HepG2 (cell line): ENCODE results near the gene PLCB2. TPM values are rescaled to one million over a fixed set of nuclear protein-coding genes. Genes with fewer than 3 reads are reported as not detected.

Source experiments
- ARNT2 ChIP-seq: sonication (generic); formaldehyde crosslinking; IDR thresholded peaks from 2 replicates; pipeline ENCODE4 v1.8.0; 2022; ENCODE audit warnings: mild to moderate bottlenecking, low read depth, missing genetic modification reagents, moderate library complexity
- CREM ChIP-seq, 2 experiments: sonication (generic) in 1 of 2; formaldehyde crosslinking in 1 of 2; IDR thresholded peaks; 2 replicates each; pipeline versions ENCODE4 v1.4.0 to v1.6.1; 2016 to 2020; ENCODE audit warnings: antibody characterized with exemption in 1 of 2, mild to moderate bottlenecking in 1 of 2, missing genetic modification reagents in 1 of 2
- KDM1A ChIP-seq: IDR thresholded peaks from 2 replicates; pipeline ENCODE4 v1.6.1; 2016; ENCODE audit warnings: missing compliant biosample characterization
- MXI1 ChIP-seq: IDR thresholded peaks from 3 replicates; pipeline ENCODE4 v1.6.1; 2012; ENCODE audit warnings: low read depth, low read length, inconsistent platforms, borderline replicate concordance
- NPAS2 ChIP-seq: sonication (generic); formaldehyde crosslinking; IDR thresholded peaks from 2 replicates; pipeline ENCODE4 v1.8.0; 2022; ENCODE audit warnings: mild to moderate bottlenecking, missing genetic modification reagents, borderline replicate concordance
- PHB2 ChIP-seq: fragments of 450-650 bp; IDR thresholded peaks from 2 replicates; pipeline ENCODE4 v1.6.1; 2018; ENCODE audit not compliant: partially characterized antibody
- TGIF2 ChIP-seq: IDR thresholded peaks from 2 replicates; pipeline ENCODE4 v1.6.1; 2016; ENCODE audit warnings: control low read depth, missing compliant biosample characterization
- ZBTB7B ChIP-seq: sonication (generic); formaldehyde crosslinking; IDR thresholded peaks from 2 replicates; pipeline ENCODE4 v1.4.0; 2020; ENCODE audit warnings: missing genetic modification reagents
- ZNF10 ChIP-seq: sonication (generic); formaldehyde crosslinking; IDR thresholded peaks from 2 replicates; pipeline ENCODE4 v1.4.0; 2020; ENCODE audit warnings: mild to moderate bottlenecking, low read depth, missing genetic modification reagents, borderline replicate concordance
- ZNF337 ChIP-seq: sonication (generic); formaldehyde crosslinking; IDR thresholded peaks from 2 replicates; pipeline ENCODE4 v1.5.1; 2020; ENCODE audit warnings: missing genetic modification reagents, low read depth, mild to moderate bottlenecking, borderline replicate concordance
- ZNF558 ChIP-seq: sonication (generic); formaldehyde crosslinking; IDR thresholded peaks from 2 replicates; pipeline ENCODE4 v1.9.0; 2022; ENCODE audit warnings: mild to moderate bottlenecking, missing genetic modification reagents, borderline replicate concordance
- ZNF878 ChIP-seq: sonication (generic); formaldehyde crosslinking; IDR thresholded peaks from 2 replicates; pipeline ENCODE4 v1.8.1; 2023; ENCODE audit warnings: mild to moderate bottlenecking, missing genetic modification reagents, moderate library complexity
- polyA plus RNA-seq, 8 experiments: library from polyadenylated mRNA; depleted of rRNA in 3 of 8; stranded (reverse) in 7 of 8; unstranded in 1 of 8; fragments of >200 nt; fragmentation: Illumina TruSeq in 4 of 8; extraction: Trizol in 4 of 8; gene quantifications; 2 replicates each; pipeline versions ENCODE4 v1.2.1 to v1.2.3, GENCODE V29; 2011 to 2016; ENCODE audit warnings: low read depth in 4 of 8, missing spikeins in 1 of 8, mixed read lengths in 1 of 8; ENCODE audit not compliant: insufficient read depth in 1 of 8
- total RNA-seq, 5 experiments: library from RNA; depleted of rRNA; stranded (reverse); fragments of >200 nt; fragmentation: Illumina TruSeq; extraction: Trizol; gene quantifications; 2 replicates each; pipeline ENCODE4 v1.2.3, GENCODE V29; 2016; ENCODE audit warnings: low read depth in 1 of 5
- TF ChIP-seq, protein P1 (sequence below): sonication (generic); formaldehyde crosslinking; IDR thresholded peaks from 2 replicates; pipeline ENCODE4 v1.5.1; 2020; ENCODE audit warnings: mild to moderate bottlenecking, missing genetic modification reagents, moderate library complexity
- TF ChIP-seq, protein P2 (sequence below): sonication (generic); formaldehyde crosslinking; IDR thresholded peaks from 2 replicates; pipeline ENCODE4 v1.4.0; 2020; ENCODE audit warnings: mild to moderate bottlenecking, missing genetic modification reagents
- TF ChIP-seq, protein P3 (sequence below): sonication (generic); formaldehyde crosslinking; IDR thresholded peaks from 2 replicates; pipeline ENCODE4 v1.9.0; 2021; ENCODE audit warnings: missing genetic modification reagents, borderline replicate concordance
- TF ChIP-seq, protein P4 (sequence below): sonication (generic); formaldehyde crosslinking; IDR thresholded peaks from 2 replicates; pipeline ENCODE4 v1.4.0; 2020; ENCODE audit warnings: missing genetic modification reagents, low read depth, mild to moderate bottlenecking, borderline replicate concordance
- TF ChIP-seq, protein P5 (sequence below): sonication (generic); formaldehyde crosslinking; IDR thresholded peaks from 2 replicates; pipeline ENCODE4 v1.4.0; 2020; ENCODE audit warnings: mild to moderate bottlenecking, missing genetic modification reagents, borderline replicate concordance
- TF ChIP-seq, protein P6 (sequence below): sonication (generic); formaldehyde crosslinking; IDR thresholded peaks from 2 replicates; pipeline ENCODE4 v1.4.0; 2020; ENCODE audit warnings: missing genetic modification reagents, mild to moderate bottlenecking, borderline replicate concordance

Gene PLCB2
- total and polyA plus RNA-seq, 2 of the 13 experiments (the other 11 are each of a cell fraction or from before 2014, with no cell fraction given), result 0.11 TPM; not detected in 1

DNA sequence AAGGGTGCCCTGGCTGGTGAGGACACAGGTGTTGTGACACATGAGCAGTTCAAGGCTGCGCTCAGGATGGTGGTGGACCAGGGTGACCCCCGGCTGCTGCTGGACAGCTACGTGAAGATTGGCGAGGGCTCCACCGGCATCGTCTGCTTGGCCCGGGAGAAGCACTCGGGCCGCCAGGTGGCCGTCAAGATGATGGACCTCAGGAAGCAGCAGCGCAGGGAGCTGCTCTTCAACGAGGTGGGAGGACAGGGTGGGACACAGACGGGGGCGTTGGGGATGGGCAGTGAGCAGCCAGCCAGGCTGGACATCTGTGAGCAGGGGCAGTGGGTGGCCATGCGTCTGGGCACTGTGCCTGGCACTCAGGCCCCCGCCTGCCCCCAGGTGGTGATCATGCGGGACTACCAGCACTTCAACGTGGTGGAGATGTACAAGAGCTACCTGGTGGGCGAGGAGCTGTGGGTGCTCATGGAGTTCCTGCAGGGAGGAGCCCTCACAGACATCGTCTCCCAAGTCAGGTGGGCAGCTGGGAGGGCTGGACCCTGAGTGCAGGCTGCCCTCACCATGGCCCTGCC, 35.2 kb downstream of the PLCB2 start (continued):
- TF ChIP-seq, protein P1, sequence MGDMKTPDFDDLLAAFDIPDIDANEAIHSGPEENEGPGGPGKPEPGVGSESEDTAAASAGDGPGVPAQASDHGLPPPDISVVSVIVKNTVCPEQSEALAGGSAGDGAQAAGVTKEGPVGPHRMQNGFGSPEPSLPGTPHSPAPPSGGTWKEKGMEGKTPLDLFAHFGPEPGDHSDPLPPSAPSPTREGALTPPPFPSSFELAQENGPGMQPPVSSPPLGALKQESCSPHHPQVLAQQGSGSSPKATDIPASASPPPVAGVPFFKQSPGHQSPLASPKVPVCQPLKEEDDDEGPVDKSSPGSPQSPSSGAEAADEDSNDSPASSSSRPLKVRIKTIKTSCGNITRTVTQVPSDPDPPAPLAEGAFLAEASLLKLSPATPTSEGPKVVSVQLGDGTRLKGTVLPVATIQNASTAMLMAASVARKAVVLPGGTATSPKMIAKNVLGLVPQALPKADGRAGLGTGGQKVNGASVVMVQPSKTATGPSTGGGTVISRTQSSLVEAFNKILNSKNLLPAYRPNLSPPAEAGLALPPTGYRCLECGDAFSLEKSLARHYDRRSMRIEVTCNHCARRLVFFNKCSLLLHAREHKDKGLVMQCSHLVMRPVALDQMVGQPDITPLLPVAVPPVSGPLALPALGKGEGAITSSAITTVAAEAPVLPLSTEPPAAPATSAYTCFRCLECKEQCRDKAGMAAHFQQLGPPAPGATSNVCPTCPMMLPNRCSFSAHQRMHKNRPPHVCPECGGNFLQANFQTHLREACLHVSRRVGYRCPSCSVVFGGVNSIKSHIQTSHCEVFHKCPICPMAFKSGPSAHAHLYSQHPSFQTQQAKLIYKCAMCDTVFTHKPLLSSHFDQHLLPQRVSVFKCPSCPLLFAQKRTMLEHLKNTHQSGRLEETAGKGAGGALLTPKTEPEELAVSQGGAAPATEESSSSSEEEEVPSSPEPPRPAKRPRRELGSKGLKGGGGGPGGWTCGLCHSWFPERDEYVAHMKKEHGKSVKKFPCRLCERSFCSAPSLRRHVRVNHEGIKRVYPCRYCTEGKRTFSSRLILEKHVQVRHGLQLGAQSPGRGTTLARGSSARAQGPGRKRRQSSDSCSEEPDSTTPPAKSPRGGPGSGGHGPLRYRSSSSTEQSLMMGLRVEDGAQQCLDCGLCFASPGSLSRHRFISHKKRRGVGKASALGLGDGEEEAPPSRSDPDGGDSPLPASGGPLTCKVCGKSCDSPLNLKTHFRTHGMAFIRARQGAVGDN (CRISPR knock-in tag), result peak; percentile 12
- no peak for TF ChIP-seq ZBTB7B
- no peak for TF ChIP-seq CREM (IDR thresholded peaks at IDR 0.05)
- no peak for TF ChIP-seq CREM (CRISPR knock-in tag; IDR thresholded peaks at IDR 0.05)
- TF ChIP-seq ARNT2, result no peak
- TF ChIP-seq, protein P2, sequence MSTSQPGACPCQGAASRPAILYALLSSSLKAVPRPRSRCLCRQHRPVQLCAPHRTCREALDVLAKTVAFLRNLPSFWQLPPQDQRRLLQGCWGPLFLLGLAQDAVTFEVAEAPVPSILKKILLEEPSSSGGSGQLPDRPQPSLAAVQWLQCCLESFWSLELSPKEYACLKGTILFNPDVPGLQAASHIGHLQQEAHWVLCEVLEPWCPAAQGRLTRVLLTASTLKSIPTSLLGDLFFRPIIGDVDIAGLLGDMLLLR (CRISPR knock-in tag), result no peak
- TF ChIP-seq, protein P3, sequence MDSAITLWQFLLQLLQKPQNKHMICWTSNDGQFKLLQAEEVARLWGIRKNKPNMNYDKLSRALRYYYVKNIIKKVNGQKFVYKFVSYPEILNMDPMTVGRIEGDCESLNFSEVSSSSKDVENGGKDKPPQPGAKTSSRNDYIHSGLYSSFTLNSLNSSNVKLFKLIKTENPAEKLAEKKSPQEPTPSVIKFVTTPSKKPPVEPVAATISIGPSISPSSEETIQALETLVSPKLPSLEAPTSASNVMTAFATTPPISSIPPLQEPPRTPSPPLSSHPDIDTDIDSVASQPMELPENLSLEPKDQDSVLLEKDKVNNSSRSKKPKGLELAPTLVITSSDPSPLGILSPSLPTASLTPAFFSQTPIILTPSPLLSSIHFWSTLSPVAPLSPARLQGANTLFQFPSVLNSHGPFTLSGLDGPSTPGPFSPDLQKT, result no peak
- TF ChIP-seq NPAS2, result no peak
- TF ChIP-seq ZNF337 (CRISPR knock-in tag), result no peak
- TF ChIP-seq, protein P4, sequence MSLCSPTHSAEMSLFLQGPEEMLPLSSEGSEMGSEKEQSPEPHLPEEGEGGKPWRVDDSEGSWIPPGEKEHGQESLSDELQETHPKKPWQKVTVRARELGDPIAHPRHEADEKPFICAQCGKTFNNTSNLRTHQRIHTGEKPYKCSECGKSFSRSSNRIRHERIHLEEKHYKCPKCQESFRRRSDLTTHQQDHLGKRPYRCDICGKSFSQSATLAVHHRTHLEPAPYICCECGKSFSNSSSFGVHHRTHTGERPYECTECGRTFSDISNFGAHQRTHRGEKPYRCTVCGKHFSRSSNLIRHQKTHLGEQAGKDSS, result no peak
- no peak for TF ChIP-seq TGIF2
- TF ChIP-seq ZNF558 (CRISPR knock-in tag), result no peak
- no peak for TF ChIP-seq PHB2
- no peak for TF ChIP-seq KDM1A (CRISPR knock-in tag)
- no peak for TF ChIP-seq MXI1
- no peak for TF ChIP-seq ZNF10 (CRISPR knock-in tag)
- TF ChIP-seq, protein P5, sequence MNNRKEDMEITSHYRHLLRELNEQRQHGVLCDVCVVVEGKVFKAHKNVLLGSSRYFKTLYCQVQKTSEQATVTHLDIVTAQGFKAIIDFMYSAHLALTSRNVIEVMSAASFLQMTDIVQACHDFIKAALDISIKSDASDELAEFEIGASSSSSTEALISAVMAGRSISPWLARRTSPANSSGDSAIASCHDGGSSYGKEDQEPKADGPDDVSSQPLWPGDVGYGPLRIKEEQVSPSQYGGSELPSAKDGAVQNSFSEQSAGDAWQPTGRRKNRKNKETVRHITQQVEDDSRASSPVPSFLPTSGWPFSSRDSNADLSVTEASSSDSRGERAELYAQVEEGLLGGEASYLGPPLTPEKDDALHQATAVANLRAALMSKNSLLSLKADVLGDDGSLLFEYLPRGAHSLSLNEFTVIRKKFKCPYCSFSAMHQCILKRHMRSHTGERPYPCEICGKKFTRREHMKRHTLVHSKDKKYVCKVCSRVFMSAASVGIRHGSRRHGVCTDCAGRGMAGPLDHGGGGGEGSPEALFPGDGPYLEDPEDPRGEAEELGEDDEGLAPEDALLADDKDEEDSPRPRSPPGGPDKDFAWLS (CRISPR knock-in tag), result no peak
- no peak for TF ChIP-seq ZNF878 (CRISPR knock-in tag)
- TF ChIP-seq, protein P6, sequence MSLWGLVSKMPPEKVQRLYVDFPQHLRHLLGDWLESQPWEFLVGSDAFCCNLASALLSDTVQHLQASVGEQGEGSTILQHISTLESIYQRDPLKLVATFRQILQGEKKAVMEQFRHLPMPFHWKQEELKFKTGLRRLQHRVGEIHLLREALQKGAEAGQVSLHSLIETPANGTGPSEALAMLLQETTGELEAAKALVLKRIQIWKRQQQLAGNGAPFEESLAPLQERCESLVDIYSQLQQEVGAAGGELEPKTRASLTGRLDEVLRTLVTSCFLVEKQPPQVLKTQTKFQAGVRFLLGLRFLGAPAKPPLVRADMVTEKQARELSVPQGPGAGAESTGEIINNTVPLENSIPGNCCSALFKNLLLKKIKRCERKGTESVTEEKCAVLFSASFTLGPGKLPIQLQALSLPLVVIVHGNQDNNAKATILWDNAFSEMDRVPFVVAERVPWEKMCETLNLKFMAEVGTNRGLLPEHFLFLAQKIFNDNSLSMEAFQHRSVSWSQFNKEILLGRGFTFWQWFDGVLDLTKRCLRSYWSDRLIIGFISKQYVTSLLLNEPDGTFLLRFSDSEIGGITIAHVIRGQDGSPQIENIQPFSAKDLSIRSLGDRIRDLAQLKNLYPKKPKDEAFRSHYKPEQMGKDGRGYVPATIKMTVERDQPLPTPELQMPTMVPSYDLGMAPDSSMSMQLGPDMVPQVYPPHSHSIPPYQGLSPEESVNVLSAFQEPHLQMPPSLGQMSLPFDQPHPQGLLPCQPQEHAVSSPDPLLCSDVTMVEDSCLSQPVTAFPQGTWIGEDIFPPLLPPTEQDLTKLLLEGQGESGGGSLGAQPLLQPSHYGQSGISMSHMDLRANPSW (CRISPR knock-in tag), result no peak
